ENCODE results near the gene ANAPC2. TPM values are rescaled to one million over a fixed set of nuclear protein-coding genes. Genes with fewer than 3 reads are reported as not detected.

Gene ANAPC2
- total and polyA plus RNA-seq, 2 of the 4 experiments (the other 2 are of a cell fraction): 9.3 to 29.5 TPM

DNA sequence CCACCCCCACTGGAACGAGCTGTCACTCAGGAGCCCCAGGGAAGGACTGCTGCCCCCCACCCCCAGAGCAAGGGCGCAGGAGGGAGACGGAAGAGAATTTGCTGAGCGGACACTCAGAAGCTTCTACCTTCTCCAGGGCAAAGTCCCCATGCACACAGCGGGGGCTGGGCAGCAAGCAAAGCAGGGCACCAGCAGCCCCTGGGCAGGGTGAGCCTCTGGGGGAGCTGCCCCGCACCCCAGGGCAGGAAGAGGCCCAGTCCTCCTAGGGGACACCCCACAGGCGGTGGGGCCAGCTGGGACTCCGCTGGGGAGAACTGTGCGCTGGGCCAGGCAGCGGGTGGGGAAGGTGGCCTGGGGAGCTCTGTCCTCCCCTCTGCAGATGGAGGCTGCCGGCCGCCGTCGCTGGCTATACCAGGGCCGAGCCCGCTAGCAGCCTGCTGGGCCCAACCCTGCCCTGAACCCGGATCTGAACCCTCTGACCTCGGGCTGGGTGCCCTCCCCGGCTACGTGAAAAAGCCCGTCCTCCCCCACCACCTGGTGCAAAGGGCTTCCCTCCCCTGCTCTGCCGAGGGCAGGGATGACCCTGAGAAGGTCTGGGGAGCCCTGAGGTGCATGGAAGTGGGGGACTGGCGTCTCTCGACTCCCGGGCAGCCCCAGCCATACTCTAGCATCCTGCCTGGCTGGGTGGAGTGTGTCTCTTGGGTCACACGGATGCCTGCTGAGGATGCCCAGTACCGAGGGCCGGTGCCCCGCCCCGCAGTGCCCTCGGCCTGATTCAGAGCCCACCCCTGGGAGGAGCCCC, 41.7 kb upstream of the ANAPC2 start:
- Histone ChIP-seq H3K36me3 (ENCODE audit: control insufficient read depth, insufficient read depth, low read length) (no peaks in the 10 kb centered on the region), H4K91ac (ENCODE audit: insufficient read depth, low read depth, low read length) (no peak overlapping the region), H3K27me3 (ENCODE audit: control insufficient read depth, insufficient read depth, low read length) (peaks cover 1% of the 10 kb centered on the region; the same call in 1 of the 2 replicates), H3K18ac (ENCODE audit: low read depth, low read length) (no peak overlapping the region), H4K5ac (ENCODE audit: low read depth, low read length) (no peak overlapping the region), H2AK5ac (ENCODE audit: low read depth, low read length) (no peak overlapping the region), H4K20me1 (ENCODE audit: insufficient read depth, low read length) (no peaks in the 10 kb centered on the region), H3K9me1 (ENCODE audit: insufficient read depth, low read length) (no peaks in the 10 kb centered on the region), H2AK9ac (replicated peaks; ENCODE audit: low read depth, low read length, poor library complexity) (no peak overlapping the region), H3K9ac (ENCODE audit: low read depth, low read length) (no peak overlapping the region), H3K9me3 (ENCODE audit: control insufficient read depth, insufficient read depth, low read length) (no peaks in the 10 kb centered on the region), H3K79me1 (ENCODE audit: low read depth in 1 of 2, low read length in 2 of 2) (no peaks in the 10 kb centered on the region), H3K4ac (ENCODE audit: low read depth, low read length) (no peak overlapping the region), H4K8ac (ENCODE audit: low read depth in 2 of 2, low read length in 2 of 2) (no peak overlapping the region), H2BK120ac (ENCODE audit: low read depth, low read length) (no peak overlapping the region), H2BK5ac (ENCODE audit: low read depth, low read length, poor library complexity, severe bottlenecking) (no peak overlapping the region), H3K4me3 (ENCODE audit: insufficient read depth, low read depth, low read length) (no peak overlapping the region), H3K14ac (replicated peaks; ENCODE audit: low read depth, low read length) (no peak overlapping the region), H3K23ac (ENCODE audit: low read depth, low read length) (no peak overlapping the region), H3K56ac (ENCODE audit: extremely low read depth, insufficient read depth, low read length) (no peak overlapping the region), H3K4me1 (ENCODE audit: control insufficient read depth, insufficient read depth, low read length) (peaks cover 2% of the 10 kb centered on the region; the same call in 1 of the 2 replicates), H2AFZ (replicated peaks; ENCODE audit: low read length, poor library complexity) (no peak overlapping the region), H2BK20ac (ENCODE audit: low read depth, low read length) (no peak overlapping the region), H3K27ac (ENCODE audit: insufficient read depth, low read length) (no peak overlapping the region), H3K4me2 (ENCODE audit: low read depth, low read length) (no peak overlapping the region), H2BK15ac (ENCODE audit: low read depth, low read length) (no peak overlapping the region)
- 61% methylated on average over 10 of the region's 31 CpGs; no CpG with 5 or more reads in 1 of the 2 experiments for WGBS, 2 experiments (ENCODE audit: extremely low coverage in 2 of 2, insufficient read length in 1 of 2)
- TF ChIP-seq RFX5 (IDR thresholded peaks at IDR 0.05; ENCODE audit: low read depth, low read length): no peak
- in situ Hi-C loops (cut with MboI; ENCODE audit: low sequenced_read_pairs) (loop anchor here (5.0 kb wide), 1 partner anchor 108 kb away; no protein-coding TSS in a partner anchor), dilution Hi-C loops (cut with HindIII; ENCODE audit: low sequenced_read_pairs, unreplicated experiment) (no loop called here), intact Hi-C loops (cut with micrococcal nuclease) (no loop called here)
- ChIA-PET CTCF (no interaction called here), POLR2A (ENCODE audit: unreplicated experiment) (interaction anchor here (0.7 kb wide), 1 partner anchor 114 kb away, joined by 12 read pairs; no protein-coding TSS in a partner anchor)
- DNase-seq (no peak), ATAC-seq (ENCODE audit: low read depth) (no peak)
- no TSS peak for BruUV-seq (replicated peaks)
